Calu3 (cell line): Measurements from ENCODE around the gene TPPP. TPM values are rescaled to one million over a fixed set of nuclear protein-coding genes. Genes with fewer than 3 reads are reported as not detected.
A peak's percentile ranks its signal among the peaks of the same experiment; 100 is the strongest.

Experiments
- BruUV-seq: library from RNA; stranded (reverse); fragments of 400-500 nt; replicated peaks from 2 replicates; lab custom pipeline; 2021; lab: Mats Ljungman, UMichigan
- CTCF ChIA-PET: fragments of 300-600 bp; sonication (Branson Sonifier 250); formaldehyde crosslinking; loops from one replicate; lab custom pipeline; 2022; ENCODE audit warnings: antibody characterized with exemption; lab: Charles Lee
- DNase-seq: peaks from one replicate; pipeline ENCODE4 v3.0.0; 2022
- H3K27ac Mint-ChIP-seq: one replicate; pipeline ENCODE4 v1.8.0; 2022; ENCODE audit warnings: mixed read lengths; ENCODE audit not compliant: unreplicated experiment
- H3K27me3 Mint-ChIP-seq: one replicate; pipeline ENCODE4 v1.8.0; 2022; ENCODE audit warnings: mixed read lengths; ENCODE audit not compliant: unreplicated experiment
- H3K36me3 Mint-ChIP-seq: one replicate; pipeline ENCODE4 v1.8.0; 2022; ENCODE audit warnings: mild to moderate bottlenecking, moderate library complexity, mixed read lengths; ENCODE audit not compliant: insufficient read depth, unreplicated experiment
- H3K4me1 Mint-ChIP-seq: one replicate; pipeline ENCODE4 v1.8.0; 2022; ENCODE audit warnings: mild to moderate bottlenecking, low read depth, mixed read lengths; ENCODE audit not compliant: unreplicated experiment
- H3K4me3 Mint-ChIP-seq: one replicate; pipeline ENCODE4 v1.8.0; 2022; ENCODE audit warnings: mild to moderate bottlenecking, low read depth, moderate library complexity, mixed read lengths; ENCODE audit not compliant: unreplicated experiment
- H3K9me3 Mint-ChIP-seq: one replicate; pipeline ENCODE4 v1.8.0; 2022; ENCODE audit warnings: low read depth, mixed read lengths; ENCODE audit not compliant: unreplicated experiment
- intact Hi-C: fragments of 100-400 bp; cut with micrococcal nuclease; formaldehyde crosslinking; loops from one replicate; pipeline ENCODE4 v1.10.0; 2022; ENCODE audit not compliant: unreplicated experiment
- total RNA-seq: library from RNA; stranded (reverse); gene quantifications from 2 replicates; pipeline ENCODE4 v1.2.3, GENCODE V29; 2022
- TF ChIP-seq, protein P1 (sequence below): fragments of 200-600 bp; IDR thresholded peaks from one replicate; pipeline ENCODE4 v1.8.0; 2022; ENCODE audit warnings: antibody characterized with exemption; ENCODE audit not compliant: unreplicated experiment

The TPPP gene
- total RNA-seq, 1 experiment from 2014 or later: 0.38 TPM

DNA sequence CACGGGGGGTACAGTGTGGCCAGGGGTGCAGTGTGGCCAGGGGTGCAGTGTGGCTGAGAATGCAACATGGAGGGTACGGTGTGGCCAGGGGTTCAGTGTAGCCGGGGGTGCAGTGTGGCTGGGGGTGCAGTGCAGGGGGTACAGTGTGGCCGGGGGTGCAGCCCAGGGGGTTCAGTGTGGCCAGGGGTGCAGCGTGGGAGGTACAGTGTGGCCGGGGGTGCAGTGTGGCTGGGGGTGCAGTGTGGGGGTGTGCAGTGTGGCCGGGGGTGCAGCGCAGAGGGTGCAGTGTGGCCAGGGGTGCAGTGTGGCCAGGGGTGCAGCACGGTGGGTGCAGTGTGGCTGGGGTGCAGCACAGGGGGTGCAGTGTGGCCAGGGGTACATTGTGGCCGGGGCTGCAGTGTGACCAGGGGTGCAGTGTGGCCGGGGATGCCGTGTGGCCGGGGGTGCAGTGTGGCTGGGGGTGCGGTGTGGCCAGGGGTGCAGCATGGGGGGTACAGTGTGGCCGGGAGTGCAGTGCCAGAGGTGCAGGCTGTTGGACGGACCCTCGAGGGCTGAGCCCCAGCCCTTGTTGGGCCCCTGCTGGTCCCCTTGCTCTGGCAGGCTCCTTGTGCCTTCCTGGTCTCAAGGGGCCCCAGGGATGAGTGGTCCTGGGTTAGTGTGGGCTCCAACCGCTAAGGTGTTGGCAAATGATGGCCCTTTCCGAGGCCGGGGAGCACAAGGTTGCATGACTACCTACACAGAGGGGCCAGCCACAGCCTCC, 17.9 kb downstream of the TPPP start:
- H3K27me3 Mint-ChIP-seq: peaks cover 13% of the 10 kb centered on the region
- intact Hi-C loops: no loop called here
- peaks cover 10% of the 10 kb centered on the region for H3K4me1 Mint-ChIP-seq
- no peak overlapping the region for H3K4me3 Mint-ChIP-seq
- TF ChIP-seq, protein P1, sequence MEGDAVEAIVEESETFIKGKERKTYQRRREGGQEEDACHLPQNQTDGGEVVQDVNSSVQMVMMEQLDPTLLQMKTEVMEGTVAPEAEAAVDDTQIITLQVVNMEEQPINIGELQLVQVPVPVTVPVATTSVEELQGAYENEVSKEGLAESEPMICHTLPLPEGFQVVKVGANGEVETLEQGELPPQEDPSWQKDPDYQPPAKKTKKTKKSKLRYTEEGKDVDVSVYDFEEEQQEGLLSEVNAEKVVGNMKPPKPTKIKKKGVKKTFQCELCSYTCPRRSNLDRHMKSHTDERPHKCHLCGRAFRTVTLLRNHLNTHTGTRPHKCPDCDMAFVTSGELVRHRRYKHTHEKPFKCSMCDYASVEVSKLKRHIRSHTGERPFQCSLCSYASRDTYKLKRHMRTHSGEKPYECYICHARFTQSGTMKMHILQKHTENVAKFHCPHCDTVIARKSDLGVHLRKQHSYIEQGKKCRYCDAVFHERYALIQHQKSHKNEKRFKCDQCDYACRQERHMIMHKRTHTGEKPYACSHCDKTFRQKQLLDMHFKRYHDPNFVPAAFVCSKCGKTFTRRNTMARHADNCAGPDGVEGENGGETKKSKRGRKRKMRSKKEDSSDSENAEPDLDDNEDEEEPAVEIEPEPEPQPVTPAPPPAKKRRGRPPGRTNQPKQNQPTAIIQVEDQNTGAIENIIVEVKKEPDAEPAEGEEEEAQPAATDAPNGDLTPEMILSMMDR: no peak
- H3K27ac Mint-ChIP-seq: no peak overlapping the region
- CTCF ChIA-PET: no interaction called here
- no peak for DNase-seq
- H3K36me3 Mint-ChIP-seq: peaks cover 62% of the 10 kb centered on the region
- no peaks in the 10 kb centered on the region for H3K9me3 Mint-ChIP-seq
- BruUV-seq: no TSS peak

- peaks cover 13% of the 10 kb centered on the region for H3K27me3 Mint-ChIP-seq
- intact Hi-C loops: loop anchor here (5.0 kb wide), 1 partner anchor 228 kb away; no protein-coding TSS in a partner anchor
Observed at GRCh38 chr5:674630-675011, 18.5 kb downstream of the TPPP start.

GRCh38 chr5:673831-674629, 19.1 kb downstream of the TPPP start:
- H3K36me3 Mint-ChIP-seq: peaks cover 69% of the 10 kb centered on the region
- peaks cover 13% of the 10 kb centered on the region for H3K27me3 Mint-ChIP-seq
- intact Hi-C loops: loop anchor here (5.0 kb wide), 1 partner anchor 228 kb away; no protein-coding TSS in a partner anchor
- no peak for DNase-seq
- TF ChIP-seq, protein P1: no peak
- CTCF ChIA-PET: no interaction called here
- no TSS peak for BruUV-seq
- no peak overlapping the region for H3K4me3 Mint-ChIP-seq
- H3K9me3 Mint-ChIP-seq: no peaks in the 10 kb centered on the region
- peak overlapping the region; percentile 92 for H3K27ac Mint-ChIP-seq
- H3K4me1 Mint-ChIP-seq: peaks cover 10% of the 10 kb centered on the region

More at GRCh38 chr5:674630-675011, 18.5 kb downstream of the TPPP start:
- DNase-seq: peak; percentile 33
- CTCF ChIA-PET: no interaction called here
- TF ChIP-seq, protein P1: no peak
- Mint-ChIP-seq H3K4me3 (no peak overlapping the region), H3K27ac (peak overlapping the region; percentile 92), H3K36me3 (peaks cover 69% of the 10 kb centered on the region), H3K9me3 (no peaks in the 10 kb centered on the region), H3K4me1 (peaks cover 10% of the 10 kb centered on the region)
- BruUV-seq: no TSS peak

DNA sequence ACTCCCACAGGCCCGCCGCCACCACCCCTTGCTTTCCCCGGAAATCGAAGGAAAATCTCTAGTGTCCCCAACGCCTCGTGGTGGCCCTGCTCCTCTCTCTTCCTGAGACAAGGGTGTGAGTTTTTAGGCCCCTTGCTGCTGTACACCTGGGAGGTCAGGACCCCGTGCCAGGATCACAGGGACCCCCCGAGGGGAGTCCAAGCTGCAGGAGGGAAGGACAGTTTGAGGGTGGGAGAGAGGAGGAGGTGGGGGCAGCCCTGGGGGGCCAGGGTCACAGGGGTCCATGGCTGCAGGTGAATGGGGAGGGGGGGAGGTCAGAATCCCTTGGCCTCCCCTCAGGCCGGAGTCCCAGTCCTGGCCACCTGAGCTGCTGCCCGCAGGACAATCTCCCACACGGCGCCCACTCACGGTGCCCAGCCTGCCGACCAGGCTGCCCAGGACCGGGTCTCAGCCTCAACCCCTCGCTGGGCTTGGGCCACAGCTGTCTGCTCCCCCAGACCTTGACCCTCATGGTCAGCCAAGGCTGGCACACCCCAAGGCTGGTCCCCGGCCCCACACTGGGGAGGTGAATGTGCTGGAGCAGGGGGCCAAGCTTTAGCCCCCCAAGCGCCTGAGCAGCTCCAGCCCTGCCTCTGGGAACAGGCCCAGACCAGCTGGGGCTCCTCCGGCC, 19.9 kb downstream of the TPPP start:
- H3K36me3 Mint-ChIP-seq: peaks cover 69% of the 10 kb centered on the region
- no peak for DNase-seq
- BruUV-seq: no TSS peak
- peak overlapping the region; percentile 64 for H3K4me3 Mint-ChIP-seq
- H3K27me3 Mint-ChIP-seq: peaks cover 13% of the 10 kb centered on the region
- CTCF ChIA-PET: no interaction called here
- intact Hi-C loops: loop anchor here (5.0 kb wide), 1 partner anchor 229 kb away; no protein-coding TSS in a partner anchor
- H3K9me3 Mint-ChIP-seq: no peaks in the 10 kb centered on the region
- H3K4me1 Mint-ChIP-seq: peaks cover 10% of the 10 kb centered on the region
- peak overlapping the region; percentile 92 for H3K27ac Mint-ChIP-seq
- TF ChIP-seq, protein P1: no peak
